GM10248 (cell line): Measurements from ENCODE around the gene CLSTN1.

ENCODE experiments used
- CTCF ChIA-PET: fragments of 300-600 bp; sonication (Branson Sonifier 250); formaldehyde crosslinking; extraction: SDS; loops from one replicate; lab custom pipeline; 2021; ENCODE audit warnings: antibody characterized with exemption; lab: Yijun Ruan, JAX
- POLR2A ChIA-PET: fragments of 350-650 bp; sonication (Branson Sonifier 250); formaldehyde crosslinking; extraction: SDS; loops from one replicate; lab custom pipeline; 2020; ENCODE audit warnings: antibody characterized with exemption; lab: Yijun Ruan, JAX
- DNase-seq: peaks from one replicate; pipeline ENCODE4 v3.0.0; 2012; ENCODE audit errors: extremely low spot score
- TF ChIP-seq, protein P1 (sequence below): IDR thresholded peaks from 2 replicates; pipeline ENCODE4 v1.5.1; 2012; ENCODE audit warnings: mild to moderate bottlenecking, low read depth; ENCODE audit errors: extremely low read depth, missing control alignments, control extremely low read depth

CLSTN1 gene

DNA sequence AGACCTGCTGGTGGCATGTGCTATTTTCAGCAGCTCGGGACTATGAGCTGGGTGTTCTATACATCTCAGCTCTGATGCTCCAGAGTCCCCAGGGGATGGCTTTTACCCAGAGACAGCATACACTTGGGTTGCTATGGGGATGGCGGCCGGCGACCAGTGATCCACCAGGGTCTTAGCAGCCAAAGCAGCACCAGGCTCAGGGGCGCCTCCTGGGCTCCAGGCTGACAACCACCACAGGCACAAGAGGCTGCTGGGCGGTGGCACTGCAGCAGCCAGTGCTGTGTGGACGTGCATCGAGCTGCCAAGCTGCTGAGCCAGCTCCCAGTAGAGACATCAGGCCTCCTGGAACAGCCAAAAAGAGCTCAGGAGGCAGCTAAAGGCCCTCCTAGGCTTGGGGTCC, 37.6 kb upstream of the CLSTN1 start:
- ChIA-PET CTCF (interaction anchor here (1.4 to 7.4 kb wide), 6 partner anchors 9 to 366 kb away, joined by 3 to 72 read pairs (median 8); no protein-coding TSS in a partner anchor), POLR2A (interaction anchor here (0.8 kb wide), 1 partner anchor 102 kb away, joined by 3 read pairs; no protein-coding TSS in a partner anchor)
- TF ChIP-seq, protein P1, sequence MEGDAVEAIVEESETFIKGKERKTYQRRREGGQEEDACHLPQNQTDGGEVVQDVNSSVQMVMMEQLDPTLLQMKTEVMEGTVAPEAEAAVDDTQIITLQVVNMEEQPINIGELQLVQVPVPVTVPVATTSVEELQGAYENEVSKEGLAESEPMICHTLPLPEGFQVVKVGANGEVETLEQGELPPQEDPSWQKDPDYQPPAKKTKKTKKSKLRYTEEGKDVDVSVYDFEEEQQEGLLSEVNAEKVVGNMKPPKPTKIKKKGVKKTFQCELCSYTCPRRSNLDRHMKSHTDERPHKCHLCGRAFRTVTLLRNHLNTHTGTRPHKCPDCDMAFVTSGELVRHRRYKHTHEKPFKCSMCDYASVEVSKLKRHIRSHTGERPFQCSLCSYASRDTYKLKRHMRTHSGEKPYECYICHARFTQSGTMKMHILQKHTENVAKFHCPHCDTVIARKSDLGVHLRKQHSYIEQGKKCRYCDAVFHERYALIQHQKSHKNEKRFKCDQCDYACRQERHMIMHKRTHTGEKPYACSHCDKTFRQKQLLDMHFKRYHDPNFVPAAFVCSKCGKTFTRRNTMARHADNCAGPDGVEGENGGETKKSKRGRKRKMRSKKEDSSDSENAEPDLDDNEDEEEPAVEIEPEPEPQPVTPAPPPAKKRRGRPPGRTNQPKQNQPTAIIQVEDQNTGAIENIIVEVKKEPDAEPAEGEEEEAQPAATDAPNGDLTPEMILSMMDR: no peak

DNA sequence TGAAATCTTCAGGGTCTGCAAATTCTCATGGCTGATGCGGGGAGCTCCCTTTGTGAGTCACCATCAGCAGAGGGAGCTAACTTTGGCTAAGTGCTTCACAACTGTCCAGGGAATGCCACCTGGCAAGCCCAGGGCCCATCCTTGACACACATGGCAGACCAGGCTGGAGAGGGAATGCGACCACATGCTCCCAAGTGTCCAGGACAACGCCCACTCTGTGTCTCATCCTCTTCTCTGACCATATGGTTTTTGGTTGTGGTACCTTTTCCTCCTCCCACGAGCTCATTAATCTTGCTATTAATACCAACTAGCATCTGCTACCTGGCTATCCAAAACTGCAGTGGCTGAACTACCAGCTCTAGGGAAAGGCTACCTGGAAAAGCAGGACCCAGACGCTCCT, 37.1 kb upstream of the CLSTN1 start:
- ChIA-PET POLR2A (interaction anchor here (0.8 kb wide), 1 partner anchor 102 kb away, joined by 3 read pairs; no protein-coding TSS in a partner anchor), CTCF (interaction anchor here (1.4 to 7.4 kb wide), 6 partner anchors 10 to 365 kb away, joined by 3 to 72 read pairs (median 8); no protein-coding TSS in a partner anchor)
- TF ChIP-seq, protein P1: no peak
- no peak for DNase-seq

More for the DNA sequence above, 37.6 kb upstream of the CLSTN1 start:
- no peak for DNase-seq

DNA sequence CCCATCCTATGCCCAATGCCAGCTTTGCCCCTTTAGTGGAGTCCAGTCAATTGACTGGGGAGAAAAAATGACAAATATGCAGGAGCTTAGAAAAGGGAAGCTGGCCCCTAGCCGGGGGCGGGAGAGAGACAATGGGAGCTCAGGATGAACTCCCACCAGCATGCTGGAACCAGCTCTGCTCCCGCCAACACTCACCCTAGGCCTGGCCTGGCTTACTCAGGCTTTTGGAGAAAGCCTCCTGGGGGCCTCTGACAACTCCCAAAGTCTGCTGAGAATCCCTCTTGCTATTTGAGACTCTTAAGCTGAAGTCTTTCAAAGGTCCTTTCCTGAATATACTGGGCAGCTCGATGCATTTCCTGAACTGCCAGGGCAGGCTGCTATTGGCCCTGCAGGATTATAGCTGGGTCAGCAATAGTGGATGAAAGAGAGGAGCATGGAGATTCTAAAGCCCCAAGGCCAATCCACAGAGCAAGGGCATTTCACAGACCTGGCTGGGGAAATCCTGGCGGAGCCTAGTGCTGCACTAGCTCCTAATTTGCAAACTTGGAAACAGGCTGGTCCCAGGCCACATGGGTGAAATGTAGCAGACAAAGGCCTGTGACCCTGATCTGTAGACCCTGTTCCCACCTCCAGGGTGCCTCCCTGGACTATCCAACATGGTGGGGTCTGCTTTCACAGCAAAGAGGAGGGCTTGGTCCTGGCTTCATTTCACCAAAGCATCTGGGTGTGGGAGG, 35.7 kb upstream of the CLSTN1 start:
- TF ChIP-seq, protein P1: no peak
- POLR2A ChIA-PET: interaction anchor here (0.5 kb wide), 1 partner anchor 80 kb away, joined by 5 read pairs; no protein-coding TSS in a partner anchor

DNA sequence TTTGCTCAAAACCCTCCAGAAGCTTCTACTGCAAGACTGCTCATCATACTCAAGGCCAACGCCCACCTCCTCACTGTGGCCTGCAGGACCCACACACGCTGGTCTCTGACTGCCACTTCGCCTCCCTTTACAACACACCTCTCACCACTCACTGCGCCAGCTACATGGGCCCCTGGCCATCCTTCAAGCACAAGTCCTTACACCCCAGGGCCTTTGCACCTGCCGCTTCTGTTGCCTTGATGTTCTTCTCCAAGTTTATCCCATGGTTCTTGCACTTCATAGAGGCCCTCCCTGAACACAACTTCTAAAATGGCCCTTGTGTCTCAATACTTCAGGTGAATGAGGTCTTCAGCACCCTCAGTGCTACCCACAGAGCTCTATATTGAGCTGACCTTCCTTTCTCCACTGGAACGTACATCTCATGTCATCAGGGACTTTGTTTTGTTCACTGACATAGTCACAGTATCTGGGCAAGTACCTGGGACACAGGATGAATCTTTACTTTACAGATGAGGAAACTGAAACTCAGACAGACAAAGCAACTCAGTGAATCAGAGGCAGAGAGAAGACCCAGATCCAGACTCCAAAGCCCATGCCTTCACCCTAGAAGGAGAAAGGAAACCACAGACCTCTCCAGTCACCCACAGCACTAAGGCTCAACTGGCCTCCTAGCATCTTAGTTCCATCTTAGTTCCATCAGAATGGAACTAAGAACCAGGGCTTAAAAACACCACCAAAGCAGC, 34.7 kb upstream of the CLSTN1 start:
- no peak for DNase-seq
- ChIA-PET POLR2A (no interaction called here), CTCF (interaction anchor here (1.1 to 2.9 kb wide), 6 partner anchors 8 to 74 kb away, joined by 3 to 8 read pairs (median 6); no protein-coding TSS in a partner anchor)
- TF ChIP-seq, protein P1: no peak

More for the DNA sequence above, 35.7 kb upstream of the CLSTN1 start:
- no peak for DNase-seq
- CTCF ChIA-PET: interaction anchor here (1.1 to 2.8 kb wide), 8 partner anchors 9 to 569 kb away, joined by 3 to 8 read pairs (median 5); no protein-coding TSS in a partner anchor

DNA sequence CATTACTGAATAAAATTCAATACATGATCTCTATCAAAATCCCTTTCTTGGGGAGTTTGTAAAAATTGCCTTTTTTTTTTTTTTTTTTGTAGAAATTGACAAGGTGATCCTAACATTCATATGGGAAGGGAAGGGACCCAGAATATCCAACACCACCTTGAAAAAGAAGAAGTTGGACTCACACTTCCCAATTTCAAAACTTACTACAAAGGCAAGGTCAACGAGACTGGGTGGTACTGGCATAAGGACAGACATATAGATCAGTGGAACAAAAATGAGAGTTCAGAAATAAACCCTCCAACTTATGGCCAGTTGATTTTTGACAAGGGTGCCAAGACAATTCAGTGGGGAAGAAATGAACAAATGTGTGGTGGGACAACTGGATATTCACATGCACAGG, 31.4 kb upstream of the CLSTN1 start:
- ChIA-PET POLR2A (no interaction called here), CTCF (interaction anchor here (1.8 to 3.4 kb wide), 2 partner anchors 13 to 20 kb away, joined by 4 to 10 read pairs; no protein-coding TSS in a partner anchor)
- TF ChIP-seq, protein P1: no peak
- DNase-seq: no peak

DNA sequence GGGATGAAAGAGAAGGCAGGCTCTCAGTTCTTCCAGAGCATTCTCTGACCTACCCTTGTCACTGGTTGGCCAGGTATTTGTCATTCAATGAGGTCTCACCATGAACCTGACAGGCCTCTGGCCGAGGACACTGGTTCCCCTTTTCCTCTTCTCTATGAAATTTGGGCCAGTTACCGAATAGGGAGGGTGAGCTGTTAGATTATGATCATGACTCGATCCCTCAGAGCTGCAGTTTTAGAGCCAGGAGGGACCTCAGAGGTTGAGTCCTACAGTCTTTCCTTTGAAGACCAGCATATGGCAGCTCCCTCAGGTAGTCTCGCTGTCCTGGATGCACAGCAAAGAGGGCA, 29.5 kb upstream of the CLSTN1 start:
- DNase-seq: no peak
- POLR2A ChIA-PET: no interaction called here
- TF ChIP-seq, protein P1: no peak
- CTCF ChIA-PET: interaction anchor here (1.0 to 3.4 kb wide), 6 partner anchors 10 to 40 kb away, joined by 3 to 10 read pairs (median 4); no protein-coding TSS in a partner anchor
